Activated CD8-positive, alpha-beta T cell treated with anti-CD3 and anti-CD28 coated beads, Interleukin-2, amount 10 ng/mL, durations not matched to agents 7 days and 5 days (primary cell): ENCODE measurements around the gene MGRN1. TPM values are rescaled to one million over a fixed set of nuclear protein-coding genes. Genes with fewer than 3 reads are reported as not detected.

Source experiments
- ATAC-seq: fragments of 150-1000 bp; cut with Tn5 transposase; one replicate; pipeline ENCODE4 v1.10.0; 2021; ENCODE audit warnings: moderate library complexity
- CTCF ChIA-PET: fragments of 350-600 bp; sonication (Branson Sonifier 250); formaldehyde crosslinking; loops from one replicate; lab custom pipeline; 2021; ENCODE audit warnings: antibody characterized with exemption; lab: Charles Lee
- POLR2A ChIA-PET: fragments of 350-600 bp; sonication (Branson Sonifier 250); formaldehyde crosslinking; loops from one replicate; lab custom pipeline; 2021; ENCODE audit warnings: antibody characterized with exemption; lab: Charles Lee
- DNase-seq: peaks from one replicate; pipeline ENCODE4 v3.0.0-alpha.2; 2020
- H3K27ac Mint-ChIP-seq: one replicate; pipeline ENCODE4 v1.8.0; 2021; ENCODE audit warnings: mild to moderate bottlenecking, mixed read lengths
- H3K27me3 Mint-ChIP-seq: one replicate; pipeline ENCODE4 v1.8.0; 2021; ENCODE audit warnings: low read depth, mixed read lengths
- H3K36me3 Mint-ChIP-seq: one replicate; pipeline ENCODE4 v1.8.0; 2021; ENCODE audit warnings: low read depth, mixed read lengths
- H3K4me1 Mint-ChIP-seq: one replicate; pipeline ENCODE4 v1.8.0; 2021; ENCODE audit warnings: low read depth, mixed read lengths
- H3K4me3 Mint-ChIP-seq: one replicate; pipeline ENCODE4 v1.8.0; 2021; ENCODE audit warnings: mild to moderate bottlenecking, mixed read lengths
- H3K9me3 Mint-ChIP-seq: one replicate; pipeline ENCODE4 v1.8.0; 2022; ENCODE audit warnings: mixed read lengths; ENCODE audit not compliant: insufficient read depth
- total RNA-seq, 2 experiments: library from RNA; stranded (reverse); gene quantifications; one replicate each; pipeline ENCODE4 v1.2.3, GENCODE V29; 2021

Gene MGRN1
- total RNA-seq, 2 experiments from 2014 or later: 77.3 to 80.6 TPM

- no peaks in the 10 kb centered on the region for H3K27me3 Mint-ChIP-seq
- DNase-seq (no peak), ATAC-seq (no peak)
- H3K4me3 Mint-ChIP-seq: no peak overlapping the region
- ChIA-PET CTCF (no interaction called here), POLR2A (no interaction called here)
- H3K27ac Mint-ChIP-seq: no peak overlapping the region
- peaks cover 5% of the 10 kb centered on the region for H3K36me3 Mint-ChIP-seq
- H3K4me1 Mint-ChIP-seq: no peaks in the 10 kb centered on the region
- no peaks in the 10 kb centered on the region for H3K9me3 Mint-ChIP-seq
Measured at GRCh38 chr16:4723071-4723767, 98.6 kb downstream of the MGRN1 start.

- ChIA-PET CTCF (interaction anchor here (1.5 kb wide), 1 partner anchor 9 kb away, joined by 5 read pairs; the partner anchor contains the start of genes ANKS3 and DNAAF8), POLR2A (interaction anchor here (1.9 kb wide), 1 partner anchor 10 kb away, joined by 5 read pairs; the partner anchor contains the start of genes ANKS3 and DNAAF8)
- ATAC-seq: no peak
- no peak for DNase-seq
- H3K4me1 Mint-ChIP-seq: no peaks in the 10 kb centered on the region
- H3K27me3 Mint-ChIP-seq: no peaks in the 10 kb centered on the region
- H3K36me3 Mint-ChIP-seq: peaks cover 10% of the 10 kb centered on the region
- no peak overlapping the region for H3K27ac Mint-ChIP-seq
- H3K9me3 Mint-ChIP-seq: no peaks in the 10 kb centered on the region
- no peak overlapping the region for H3K4me3 Mint-ChIP-seq
Measured at GRCh38 chr16:4724661-4725270, 100.1 kb downstream of the MGRN1 start.

GRCh38 chr16:4726616-4727015 is 102.0 kb downstream of the MGRN1 start:
- H3K27me3 Mint-ChIP-seq: no peaks in the 10 kb centered on the region
- H3K4me3 Mint-ChIP-seq: no peak overlapping the region
- CTCF ChIA-PET: interaction anchor here (1.1 kb wide), 1 partner anchor 236 kb away, joined by 3 read pairs; no protein-coding TSS in a partner anchor
- POLR2A ChIA-PET: no interaction called here
- H3K27ac Mint-ChIP-seq: no peak overlapping the region
- no peak for ATAC-seq
- no peaks in the 10 kb centered on the region for H3K4me1 Mint-ChIP-seq
- H3K9me3 Mint-ChIP-seq: no peaks in the 10 kb centered on the region
- no peak for DNase-seq
- H3K36me3 Mint-ChIP-seq: peaks cover 13% of the 10 kb centered on the region

GRCh38 chr16:4728676-4729075 is 104.0 kb downstream of the MGRN1 start:
- Mint-ChIP-seq H3K9me3 (no peaks in the 10 kb centered on the region), H3K27ac (no peak overlapping the region), H3K4me1 (peaks cover 8% of the 10 kb centered on the region), H3K4me3 (no peak overlapping the region), H3K36me3 (peaks cover 8% of the 10 kb centered on the region), H3K27me3 (no peaks in the 10 kb centered on the region)
- ATAC-seq (no peak), DNase-seq (no peak)
- CTCF ChIA-PET: no interaction called here
- POLR2A ChIA-PET: no interaction called here

- no peak for DNase-seq
- H3K9me3 Mint-ChIP-seq: no peaks in the 10 kb centered on the region
- peaks cover 11% of the 10 kb centered on the region for H3K4me1 Mint-ChIP-seq
- no peak for ATAC-seq
- H3K27ac Mint-ChIP-seq: no peak overlapping the region
- no peak overlapping the region for H3K4me3 Mint-ChIP-seq
- CTCF ChIA-PET: no interaction called here
- H3K27me3 Mint-ChIP-seq: no peaks in the 10 kb centered on the region
- peaks cover 8% of the 10 kb centered on the region for H3K36me3 Mint-ChIP-seq
- POLR2A ChIA-PET: interaction anchor here (1.1 kb wide), 1 partner anchor 31 kb away, joined by 4 read pairs; no protein-coding TSS in a partner anchor
Measured at GRCh38 chr16:4729876-4730275, 105.2 kb downstream of the MGRN1 start.

- CTCF ChIA-PET: interaction anchor here (1.2 to 2.2 kb wide), 4 partner anchors 8 to 109 kb away, joined by 3 to 10 read pairs (median 5); partner anchors contain the start of gene MGRN1
- Mint-ChIP-seq H3K27ac (peak overlapping the region; percentile 82), H3K4me3 (peak overlapping the region; percentile 85), H3K9me3 (no peaks in the 10 kb centered on the region), H3K4me1 (peaks cover 18% of the 10 kb centered on the region), H3K36me3 (peaks cover 8% of the 10 kb centered on the region), H3K27me3 (no peaks in the 10 kb centered on the region)
- POLR2A ChIA-PET: interaction anchor here (0.7 to 2.6 kb wide), 6 partner anchors 14 to 114 kb away, joined by 3 to 16 read pairs (median 6); partner anchors contain the start of genes GLYR1, UBN1 and ZNF500
- no peak for ATAC-seq
- no peak for DNase-seq
Measured at GRCh38 chr16:4733211-4733742, 108.7 kb downstream of the MGRN1 start.

- POLR2A ChIA-PET: interaction anchor here (0.7 to 2.6 kb wide), 10 partner anchors 9 to 114 kb away, joined by 3 to 16 read pairs (median 5); partner anchors contain the start of genes GLYR1, NUDT16L1, UBN1 and ZNF500
- Mint-ChIP-seq H3K9me3 (no peaks in the 10 kb centered on the region), H3K4me1 (peaks cover 18% of the 10 kb centered on the region), H3K36me3 (peaks cover 6% of the 10 kb centered on the region), H3K27ac (peak overlapping the region; percentile 82), H3K27me3 (no peaks in the 10 kb centered on the region), H3K4me3 (peak overlapping the region; percentile 85)
- ATAC-seq (peak; percentile 8), DNase-seq (peak; percentile 47)
- CTCF ChIA-PET: interaction anchor here (0.9 to 2.2 kb wide), 8 partner anchors 9 to 222 kb away, joined by 3 to 10 read pairs (median 4); partner anchors contain the start of genes MGRN1, ROGDI and ZNF500
Measured at GRCh38 chr16:4733747-4734062, 109.1 kb downstream of the MGRN1 start.

- Mint-ChIP-seq H3K27ac (peak within 1 kb of the TSS; percentile 92), H3K27me3 (no peaks in the 10 kb centered on the region), H3K36me3 (peaks cover 5% of the 10 kb centered on the region), H3K4me1 (peaks cover 18% of the 10 kb centered on the region), H3K4me3 (peak within 1 kb of the TSS; percentile 85), H3K9me3 (no peaks in the 10 kb centered on the region)
- peak; percentile 86 for DNase-seq
- ChIA-PET POLR2A (interaction anchor here (0.7 to 2.6 kb wide), 14 partner anchors 10 to 113 kb away, joined by 3 to 16 read pairs (median 4); partner anchors contain the start of genes GLYR1, NUDT16L1, UBN1 and ZNF500), CTCF (interaction anchor here (0.9 to 2.2 kb wide), 13 partner anchors 9 to 480 kb away, joined by 3 to 10 read pairs (median 3); partner anchors contain the start of genes MGRN1, ROGDI and ZNF500)
- peak; percentile 82 for ATAC-seq
Measured at GRCh38 chr16:4734063-4734729, 109.6 kb downstream of the MGRN1 start, which contains the start of the genes ANKS3 and DNAAF8. TSS of gene ANKS3 (minus strand) at chr16:4734271. CDS start at chr16:4730149, 4,122 bp downstream. TSS of gene DNAAF8 (plus strand) at chr16:4734537. CDS start at chr16:4736515, 1,978 bp downstream.

- CTCF ChIA-PET: interaction anchor here (0.9 to 2.2 kb wide), 14 partner anchors 10 to 481 kb away, joined by 3 to 10 read pairs (median 4); partner anchors contain the start of genes MGRN1, NUDT16L1, ROGDI and ZNF500
- Mint-ChIP-seq H3K4me3 (peak overlapping the region; percentile 85), H3K9me3 (no peaks in the 10 kb centered on the region), H3K27ac (peak overlapping the region; percentile 92), H3K4me1 (peaks cover 18% of the 10 kb centered on the region), H3K36me3 (peaks cover 1% of the 10 kb centered on the region), H3K27me3 (no peaks in the 10 kb centered on the region)
- POLR2A ChIA-PET: interaction anchor here (0.8 to 2.6 kb wide), 12 partner anchors 10 to 113 kb away, joined by 3 to 16 read pairs (median 4); partner anchors contain the start of genes GLYR1, NUDT16L1, UBN1 and ZNF500
- peak; percentile 83 for ATAC-seq
- DNase-seq: peak; percentile 97
Measured at GRCh38 chr16:4734730-4735535, 110.3 kb downstream of the MGRN1 start.

- Mint-ChIP-seq H3K27ac (no peak overlapping the region), H3K36me3 (no peaks in the 10 kb centered on the region), H3K4me1 (peaks cover 18% of the 10 kb centered on the region), H3K27me3 (no peaks in the 10 kb centered on the region), H3K9me3 (no peaks in the 10 kb centered on the region), H3K4me3 (no peak overlapping the region)
- ChIA-PET POLR2A (interaction anchor here (0.5 to 1.4 kb wide), 2 partner anchors 32 to 466 kb away, joined by 3 read pairs; no protein-coding TSS in a partner anchor), CTCF (no interaction called here)
- DNase-seq (no peak), ATAC-seq (no peak)
Measured at GRCh38 chr16:4736546-4736945, 111.9 kb downstream of the MGRN1 start.
